Progenitor cell of endocrine pancreas (in vitro differentiated cells): ENCODE data around the gene P2RX4. TPM values are rescaled to one million over a fixed set of nuclear protein-coding genes. Genes with fewer than 3 reads are reported as not detected.
"Not testable (repeated sequence)": the region's sequence is repeated elsewhere in the genome, so short reads cannot be mapped to it uniquely, and the experiment has no call there.

Source experiments
- DNase-seq: peaks from one replicate; pipeline ENCODE4 v3.0.0; 2021; ENCODE audit warnings: low spot score; ENCODE audit not compliant: unreplicated experiment
- H3K27ac Mint-ChIP-seq: 2 replicates; pipeline ENCODE4 v1.8.0; 2021; ENCODE audit warnings: mild to moderate bottlenecking, moderate library complexity, mixed read lengths
- H3K27me3 Mint-ChIP-seq: 2 replicates; pipeline ENCODE4 v1.8.0; 2021; ENCODE audit warnings: mixed read lengths
- H3K36me3 Mint-ChIP-seq: 2 replicates; pipeline ENCODE4 v1.8.0; 2022; ENCODE audit warnings: mixed read lengths; ENCODE audit not compliant: insufficient read depth
- H3K4me1 Mint-ChIP-seq: 2 replicates; pipeline ENCODE4 v1.8.0; 2021; ENCODE audit warnings: low read depth, mixed read lengths
- H3K4me3 Mint-ChIP-seq: 2 replicates; pipeline ENCODE4 v1.8.0; 2021; ENCODE audit warnings: low read depth, mild to moderate bottlenecking, moderate library complexity, mixed read lengths
- H3K9me3 Mint-ChIP-seq: 2 replicates; pipeline ENCODE4 v1.8.0; 2021; ENCODE audit warnings: low read depth, mixed read lengths
- total RNA-seq: library from RNA; stranded (reverse); gene quantifications from 2 replicates; pipeline ENCODE4 v1.2.1, GENCODE V29; 2021
- TF ChIP-seq, protein P1 (sequence below): fragments of 200-600 bp; sonication (generic); IDR thresholded peaks from one replicate; pipeline ENCODE4 v1.5.0; 2021; ENCODE audit warnings: antibody characterized with exemption, mild to moderate bottlenecking; ENCODE audit not compliant: unreplicated experiment

Gene P2RX4
- total RNA-seq, 1 donor from 2014 or later: 23.9 TPM

GRCh38 chr12:121252712-121253345 is 42.9 kb downstream of the P2RX4 start:
- no peak overlapping the region for H3K4me3 Mint-ChIP-seq
- no peaks in the 10 kb centered on the region for H3K27me3 Mint-ChIP-seq
- no peaks in the 10 kb centered on the region for H3K9me3 Mint-ChIP-seq
- H3K36me3 Mint-ChIP-seq: peaks cover 39% of the 10 kb centered on the region
- TF ChIP-seq, protein P1, sequence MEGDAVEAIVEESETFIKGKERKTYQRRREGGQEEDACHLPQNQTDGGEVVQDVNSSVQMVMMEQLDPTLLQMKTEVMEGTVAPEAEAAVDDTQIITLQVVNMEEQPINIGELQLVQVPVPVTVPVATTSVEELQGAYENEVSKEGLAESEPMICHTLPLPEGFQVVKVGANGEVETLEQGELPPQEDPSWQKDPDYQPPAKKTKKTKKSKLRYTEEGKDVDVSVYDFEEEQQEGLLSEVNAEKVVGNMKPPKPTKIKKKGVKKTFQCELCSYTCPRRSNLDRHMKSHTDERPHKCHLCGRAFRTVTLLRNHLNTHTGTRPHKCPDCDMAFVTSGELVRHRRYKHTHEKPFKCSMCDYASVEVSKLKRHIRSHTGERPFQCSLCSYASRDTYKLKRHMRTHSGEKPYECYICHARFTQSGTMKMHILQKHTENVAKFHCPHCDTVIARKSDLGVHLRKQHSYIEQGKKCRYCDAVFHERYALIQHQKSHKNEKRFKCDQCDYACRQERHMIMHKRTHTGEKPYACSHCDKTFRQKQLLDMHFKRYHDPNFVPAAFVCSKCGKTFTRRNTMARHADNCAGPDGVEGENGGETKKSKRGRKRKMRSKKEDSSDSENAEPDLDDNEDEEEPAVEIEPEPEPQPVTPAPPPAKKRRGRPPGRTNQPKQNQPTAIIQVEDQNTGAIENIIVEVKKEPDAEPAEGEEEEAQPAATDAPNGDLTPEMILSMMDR: no peak
- DNase-seq: no peak
- no peaks in the 10 kb centered on the region for H3K4me1 Mint-ChIP-seq
- no peak overlapping the region for H3K27ac Mint-ChIP-seq

- TF ChIP-seq, protein P1: no peak
- no peak overlapping the region for H3K27ac Mint-ChIP-seq
Measured at GRCh38 chr12:121253638-121254335, 43.9 kb downstream of the P2RX4 start.

GRCh38 chr12:121255433-121255832 is 45.5 kb downstream of the P2RX4 start:
- H3K4me3 Mint-ChIP-seq: no peak overlapping the region
- TF ChIP-seq, protein P1: no peak
- no peaks in the 10 kb centered on the region for H3K9me3 Mint-ChIP-seq
- DNase-seq: no peak
- H3K4me1 Mint-ChIP-seq: no peaks in the 10 kb centered on the region
- H3K36me3 Mint-ChIP-seq: peaks cover 47% of the 10 kb centered on the region
- H3K27ac Mint-ChIP-seq: peak overlapping the region; percentile 76
- H3K27me3 Mint-ChIP-seq: no peaks in the 10 kb centered on the region

More at GRCh38 chr12:121253638-121254335, 43.9 kb downstream of the P2RX4 start:
- Mint-ChIP-seq H3K27me3 (no peaks in the 10 kb centered on the region), H3K4me3 (no peak overlapping the region), H3K4me1 (no peaks in the 10 kb centered on the region), H3K9me3 (no peaks in the 10 kb centered on the region), H3K36me3 (peaks cover 43% of the 10 kb centered on the region)
- DNase-seq: no peak

DNA sequence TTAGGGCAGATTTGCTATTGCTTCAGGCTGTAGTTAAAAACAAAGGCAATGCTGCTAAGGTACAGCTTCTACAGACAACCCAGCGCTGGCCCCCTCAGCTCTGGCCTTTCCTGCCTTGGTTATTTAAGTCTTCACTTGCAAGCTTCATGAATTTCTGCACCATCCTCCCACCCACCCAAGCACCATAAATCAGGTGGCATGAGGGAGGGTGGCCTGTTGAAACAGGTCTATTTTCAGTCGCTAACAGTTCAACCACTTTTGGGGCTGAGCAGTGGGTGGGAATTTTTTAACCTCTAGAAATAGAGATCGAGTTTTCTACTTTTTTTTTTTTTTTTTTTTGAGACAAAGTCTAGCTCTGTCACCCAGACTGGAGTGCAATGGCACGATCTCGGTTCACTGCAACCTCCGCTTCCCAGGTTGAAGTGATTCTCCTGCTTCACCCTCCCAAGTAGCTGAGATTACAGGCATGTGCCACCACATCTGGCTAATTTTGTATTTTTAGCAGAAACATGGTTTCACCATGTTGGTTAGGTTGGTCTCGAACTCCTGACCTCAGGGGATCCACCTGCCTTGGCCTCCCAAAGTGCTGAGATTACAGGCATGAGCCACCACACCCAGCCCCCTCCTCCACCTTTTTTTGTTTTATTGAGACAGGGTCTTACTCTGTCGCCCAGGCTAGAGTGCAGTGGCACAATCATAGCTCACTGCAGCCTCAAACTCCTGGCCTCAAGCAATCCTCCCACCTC is 47.9 kb downstream of the P2RX4 start:
- not testable (repeated sequence) for H3K4me1 Mint-ChIP-seq, H3K9me3 Mint-ChIP-seq, DNase-seq, H3K27me3 Mint-ChIP-seq, H3K4me3 Mint-ChIP-seq, H3K27ac Mint-ChIP-seq
- peaks cover 46% of the 10 kb centered on the region for H3K36me3 Mint-ChIP-seq

- Mint-ChIP-seq H3K36me3 (peaks cover 37% of the 10 kb centered on the region), H3K27me3 (no peaks in the 10 kb centered on the region), H3K4me1 (no peaks in the 10 kb centered on the region), H3K4me3 (no peak overlapping the region), H3K9me3 (no peaks in the 10 kb centered on the region), H3K27ac (no peak overlapping the region)
- TF ChIP-seq, protein P1: no peak
- DNase-seq: no peak
Measured at GRCh38 chr12:121259074-121259473, 49.1 kb downstream of the P2RX4 start.
